CD8-positive, alpha-beta memory T cell (primary cell): Measurements from ENCODE around the gene ZNF697. TPM values are rescaled to one million over a fixed set of nuclear protein-coding genes. Genes with fewer than 3 reads are reported as not detected.
A peak's percentile ranks its signal among the peaks of the same experiment; 100 is the strongest.
"Not testable (repeated sequence)": the region's sequence is repeated elsewhere in the genome, so short reads cannot be mapped to it uniquely, and the experiment has no call there.

ENCODE experiments used
- CTCF ChIA-PET: fragments of 350-600 bp; sonication (Branson Sonifier 250); formaldehyde crosslinking; loops from one replicate; lab custom pipeline; 2021; ENCODE audit warnings: antibody characterized with exemption; lab: Charles Lee
- POLR2A ChIA-PET: fragments of 350-600 bp; sonication (Branson Sonifier 250); formaldehyde crosslinking; loops from one replicate; lab custom pipeline; 2021; ENCODE audit warnings: antibody characterized with exemption; lab: Charles Lee
- DNase-seq, 5 donors: peaks; one replicate each; pipeline versions ENCODE4 v3.0.0 to v3.0.0-alpha.2; 2020 to 2022; ENCODE audit warnings: mixed read lengths in 1 of 5
- H3K27ac ChIP-seq: one replicate; pipeline ENCODE4 v1.7.0; 2013; ENCODE audit warnings: low read depth, mild to moderate bottlenecking, low read length, moderate library complexity
- H3K27me3 ChIP-seq: 2 replicates; pipeline ENCODE4 v1.7.0; 2013; ENCODE audit warnings: low read length, mild to moderate bottlenecking; ENCODE audit not compliant: insufficient read depth, poor library complexity, severe bottlenecking
- H3K36me3 ChIP-seq: 2 replicates; pipeline ENCODE4 v1.7.0; 2013; ENCODE audit warnings: mild to moderate bottlenecking, low read length, moderate library complexity; ENCODE audit not compliant: insufficient read depth
- H3K4me1 ChIP-seq: 2 replicates; pipeline ENCODE4 v1.7.0; 2013; ENCODE audit warnings: mild to moderate bottlenecking, low read length, moderate library complexity; ENCODE audit not compliant: insufficient read depth
- H3K4me3 ChIP-seq: 2 replicates; pipeline ENCODE4 v1.7.0; 2013; ENCODE audit warnings: mild to moderate bottlenecking, low read length
- H3K9me3 ChIP-seq: 2 replicates; pipeline ENCODE4 v1.7.0; 2013; ENCODE audit warnings: mild to moderate bottlenecking, low read length
- H3K27ac Mint-ChIP-seq, 8 donors: one replicate each; pipeline ENCODE4 v1.8.0; 2020 to 2021; ENCODE audit warnings: mixed read lengths in 8 of 8, mild to moderate bottlenecking in 6 of 8, inconsistent platforms in 3 of 8, moderate library complexity in 3 of 8
- H3K27me3 Mint-ChIP-seq, 2 donors: one replicate each; pipeline ENCODE4 v1.8.0; 2020 to 2021; ENCODE audit warnings: mixed read lengths in 2 of 2, mild to moderate bottlenecking in 1 of 2, moderate library complexity in 1 of 2
- H3K36me3 Mint-ChIP-seq, 3 donors: one replicate each; pipeline ENCODE4 v1.8.0; 2020 to 2021; ENCODE audit warnings: mixed read lengths in 3 of 3, inconsistent platforms in 1 of 3, mild to moderate bottlenecking in 1 of 3
- H3K4me1 Mint-ChIP-seq, 3 donors: one replicate each; pipeline ENCODE4 v1.8.0; 2020 to 2021; ENCODE audit warnings: mixed read lengths in 3 of 3, inconsistent platforms in 1 of 3, mild to moderate bottlenecking in 1 of 3
- H3K4me3 Mint-ChIP-seq, 7 donors: one replicate each; pipeline ENCODE4 v1.8.0; 2020 to 2021; ENCODE audit warnings: mixed read lengths in 7 of 7, mild to moderate bottlenecking in 6 of 7, moderate library complexity in 4 of 7, inconsistent platforms in 2 of 7
- H3K9me3 Mint-ChIP-seq, 5 donors: one replicate each; pipeline ENCODE4 v1.8.0; 2020 to 2022; ENCODE audit warnings: mixed read lengths in 5 of 5, mild to moderate bottlenecking in 3 of 5, moderate library complexity in 2 of 5, inconsistent platforms in 1 of 5
- polyA plus RNA-seq: library from polyadenylated mRNA; unstranded; fragments of 300-500 nt; fragmentation: Illumina TruSeq; gene quantifications from one replicate; pipeline ENCODE4 v1.2.3, GENCODE V29; 2021
- total RNA-seq, 2 experiments: library from RNA; stranded (reverse); gene quantifications; one replicate each; pipeline ENCODE4 v1.2.3, GENCODE V29; 2021

Gene ZNF697
- total and polyA plus RNA-seq, 3 experiments from 2014 or later: 0.72 to 0.78 TPM; not detected in 1

- H3K4me1 Mint-ChIP-seq, H3K27ac ChIP-seq, CTCF ChIA-PET, H3K36me3 ChIP-seq, H3K4me1 ChIP-seq, H3K9me3 Mint-ChIP-seq, H3K27me3 Mint-ChIP-seq, H3K27me3 ChIP-seq, H3K36me3 Mint-ChIP-seq, DNase-seq, POLR2A ChIA-PET, H3K27ac Mint-ChIP-seq, H3K4me3 Mint-ChIP-seq, H3K9me3 ChIP-seq, H3K4me3 ChIP-seq: not testable (repeated sequence)
Measured at GRCh38 chr1:119615100-119615499, 33.0 kb downstream of the ZNF697 start.

DNA sequence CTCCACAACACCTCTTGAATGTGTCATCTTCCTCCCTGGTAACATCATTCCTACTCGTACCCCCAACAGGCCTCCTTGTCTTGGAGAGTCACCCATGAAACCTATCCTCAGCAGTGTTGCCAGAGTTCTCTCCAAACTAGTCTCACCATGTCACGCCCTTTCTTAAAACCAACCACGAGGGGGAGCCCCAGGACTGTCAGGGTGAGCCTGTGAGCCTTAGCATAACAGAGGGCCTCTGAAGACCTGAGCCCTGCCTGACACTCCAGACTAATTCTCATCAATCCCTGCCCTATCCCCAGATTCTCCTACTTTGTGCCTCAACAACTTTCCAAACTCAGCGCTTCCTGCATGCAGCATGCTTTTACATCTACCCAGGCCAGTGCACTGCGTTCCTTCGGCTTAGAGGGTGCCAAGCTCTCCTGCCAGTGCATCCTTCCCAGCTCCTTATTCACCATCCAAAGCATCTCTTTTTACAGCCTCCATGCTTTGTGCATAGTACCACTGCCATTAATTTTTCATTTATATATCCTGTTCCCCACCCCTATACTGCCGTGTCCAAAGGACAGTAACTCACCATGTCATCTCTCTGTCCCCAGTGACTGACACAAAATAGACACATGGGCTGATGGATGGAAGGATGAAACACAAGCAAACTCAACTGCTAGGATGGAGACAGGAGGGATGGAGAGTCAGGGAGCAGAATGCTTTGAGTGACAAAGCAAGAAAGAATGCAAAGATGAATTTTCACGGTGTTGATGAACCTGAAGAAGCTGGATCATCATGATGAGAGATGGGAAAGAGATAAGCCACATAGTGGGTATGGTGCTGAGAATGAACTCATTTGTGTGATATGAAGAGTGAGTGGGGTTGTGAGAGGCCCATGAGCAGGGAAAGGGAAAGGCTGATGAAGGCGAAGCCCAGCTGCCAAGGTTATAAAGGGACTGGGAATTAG lies 34.0 kb downstream of the ZNF697 start:
- H3K9me3 Mint-ChIP-seq: no peaks in the 10 kb centered on the region
- CTCF ChIA-PET: interaction anchor here (0.6 to 1.0 kb wide), 2 partner anchors 8 to 73 kb away, joined by 3 read pairs; no protein-coding TSS in a partner anchor

GRCh38 chr1:119611701-119612113 lies 36.4 kb downstream of the ZNF697 start:
- POLR2A ChIA-PET: no interaction called here
- Mint-ChIP-seq H3K4me1 (no peaks in the 10 kb centered on the region), H3K27me3 (peaks cover 3 to 18% of the 10 kb centered on the region in 2 donors), H3K36me3 (no peaks in the 10 kb centered on the region), H3K27ac (no peak overlapping the region), H3K4me3 (no peak overlapping the region), H3K9me3 (peaks cover 0 to 4% (median 0%) of the 10 kb centered on the region in 5 donors)
- no peaks in the 10 kb centered on the region for H3K36me3 ChIP-seq
- CTCF ChIA-PET: no interaction called here
- peak in 3 of 5 donors; percentile 15 to 53 (median 21) for DNase-seq
- no peaks in the 10 kb centered on the region for H3K4me1 ChIP-seq
- H3K9me3 ChIP-seq: no peaks in the 10 kb centered on the region
- H3K4me3 ChIP-seq: no peak overlapping the region
- no peaks in the 10 kb centered on the region for H3K27me3 ChIP-seq
- H3K27ac ChIP-seq: no peak overlapping the region

More for the DNA sequence above, 34.0 kb downstream of the ZNF697 start:
- Histone ChIP-seq H3K27ac (no peak overlapping the region), H3K27me3 (no peaks in the 10 kb centered on the region), H3K4me1 (no peaks in the 10 kb centered on the region), H3K36me3 (no peaks in the 10 kb centered on the region), H3K9me3 (no peaks in the 10 kb centered on the region), H3K4me3 (no peak overlapping the region)
- H3K4me1 Mint-ChIP-seq: no peaks in the 10 kb centered on the region
- peak; percentile 4 to 48 (median 10) for DNase-seq
- POLR2A ChIA-PET: no interaction called here
- H3K4me3 Mint-ChIP-seq: no peak overlapping the region
- peaks cover 0 to 14% of the 10 kb centered on the region in 2 donors for H3K27me3 Mint-ChIP-seq
- no peaks in the 10 kb centered on the region for H3K36me3 Mint-ChIP-seq
- H3K27ac Mint-ChIP-seq: no peak overlapping the region

DNA sequence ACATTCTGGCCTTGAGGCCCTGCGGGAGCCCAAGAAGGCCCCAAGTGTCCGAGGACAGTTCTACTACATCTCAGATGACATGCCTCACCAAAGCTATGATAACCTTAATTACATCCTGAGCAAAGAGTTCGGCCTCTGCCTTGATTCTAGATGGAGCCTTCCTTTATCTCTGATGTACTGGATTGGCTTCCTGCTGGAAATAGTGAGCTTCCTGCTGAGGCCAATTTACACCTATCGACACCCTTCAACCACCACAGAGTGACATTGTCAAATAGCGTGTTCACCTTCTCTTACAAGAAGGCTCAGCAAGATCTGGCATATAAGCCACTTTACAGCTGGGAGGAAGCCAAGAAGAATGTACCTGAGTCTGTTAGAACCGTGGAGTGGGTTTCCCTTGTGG lies 39.2 kb downstream of the ZNF697 start:
- H3K4me3 ChIP-seq, H3K27ac ChIP-seq, H3K9me3 Mint-ChIP-seq, H3K4me1 ChIP-seq, H3K4me1 Mint-ChIP-seq, POLR2A ChIA-PET, H3K27me3 ChIP-seq, DNase-seq, H3K36me3 Mint-ChIP-seq, H3K36me3 ChIP-seq, H3K27ac Mint-ChIP-seq, H3K4me3 Mint-ChIP-seq, H3K9me3 ChIP-seq: not testable (repeated sequence)
- CTCF ChIA-PET: interaction anchor here (1.1 kb wide), 1 partner anchor 10 kb away, joined by 3 read pairs; no protein-coding TSS in a partner anchor
- H3K27me3 Mint-ChIP-seq: peaks cover 3 to 26% of the 10 kb centered on the region in 2 donors

DNA sequence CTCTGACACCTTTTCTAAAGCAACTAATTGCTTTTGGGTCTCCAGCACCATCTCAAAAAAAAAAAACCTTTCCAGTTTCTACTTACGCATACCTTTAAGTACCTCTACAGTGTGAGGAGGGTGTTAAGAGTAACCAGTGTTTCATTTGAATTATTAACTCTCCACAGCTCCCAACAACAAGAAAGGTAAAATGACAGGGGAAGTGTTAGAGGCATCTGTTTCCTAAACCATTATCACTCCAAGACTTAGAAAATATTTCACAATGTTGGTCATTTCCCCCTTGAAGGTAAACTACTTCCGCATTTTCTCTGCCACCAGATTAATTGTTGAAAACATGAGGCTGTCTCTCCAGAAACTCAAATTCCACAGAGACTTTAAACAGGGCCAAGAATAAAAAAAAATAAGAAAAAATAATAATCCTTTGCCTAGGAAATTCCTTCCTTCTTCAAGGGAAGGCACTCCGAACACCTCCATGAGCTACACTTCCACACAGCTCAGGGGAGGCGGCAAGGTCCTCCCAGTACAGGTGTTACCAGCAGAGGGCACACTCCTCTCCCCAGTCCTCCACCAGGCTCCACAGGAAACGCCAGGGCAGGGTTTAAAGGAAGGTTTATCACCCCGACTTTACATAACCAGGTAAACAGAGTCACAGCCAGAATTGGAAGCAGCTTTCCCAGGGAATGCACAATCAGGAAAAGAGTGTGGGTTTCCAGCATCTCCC lies 40.8 kb downstream of the ZNF697 start:
- DNase-seq, H3K4me3 Mint-ChIP-seq, H3K27me3 ChIP-seq, H3K9me3 ChIP-seq, H3K27ac ChIP-seq, H3K4me1 ChIP-seq, H3K36me3 Mint-ChIP-seq, CTCF ChIA-PET, H3K4me1 Mint-ChIP-seq, H3K4me3 ChIP-seq, H3K36me3 ChIP-seq, POLR2A ChIA-PET, H3K9me3 Mint-ChIP-seq, H3K27ac Mint-ChIP-seq: not testable (repeated sequence)
- peaks cover 3 to 32% of the 10 kb centered on the region in 2 donors for H3K27me3 Mint-ChIP-seq

DNA sequence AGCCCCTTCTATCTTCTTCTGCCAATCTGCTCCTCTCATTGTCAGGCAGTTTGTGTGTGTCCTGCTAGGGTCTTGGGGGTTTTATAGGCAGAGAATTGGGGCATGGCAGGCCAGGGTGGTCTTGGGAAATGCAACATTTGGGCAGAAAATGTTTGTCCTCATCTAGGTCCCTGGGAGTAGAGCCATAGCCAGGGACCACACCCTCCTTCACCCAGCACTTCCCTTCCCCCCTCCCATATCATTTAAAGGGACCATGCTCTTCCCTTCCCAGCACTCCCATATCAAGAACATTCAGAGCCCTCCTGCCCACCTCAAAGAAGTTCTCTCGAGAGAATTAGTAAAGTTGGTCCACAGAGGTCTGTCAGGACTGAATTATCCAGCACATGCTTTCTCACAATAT lies 41.7 kb downstream of the ZNF697 start:
- Histone ChIP-seq H3K27ac (no peak overlapping the region), H3K36me3 (no peaks in the 10 kb centered on the region), H3K4me1 (no peaks in the 10 kb centered on the region), H3K4me3 (no peak overlapping the region), H3K9me3 (no peaks in the 10 kb centered on the region), H3K27me3 (no peaks in the 10 kb centered on the region)
- peak overlapping the region in 1 of 8 donors; percentile 77 for H3K27ac Mint-ChIP-seq
- peaks cover 3 to 33% of the 10 kb centered on the region in 2 donors for H3K27me3 Mint-ChIP-seq
- no peak overlapping the region for H3K4me3 Mint-ChIP-seq
- H3K9me3 Mint-ChIP-seq: peaks cover 0 to 7% (median 0%) of the 10 kb centered on the region in 5 donors
- no peaks in the 10 kb centered on the region for H3K4me1 Mint-ChIP-seq
- ChIA-PET CTCF (no interaction called here), POLR2A (no interaction called here)
- H3K36me3 Mint-ChIP-seq: no peaks in the 10 kb centered on the region
- DNase-seq: no peak

DNA sequence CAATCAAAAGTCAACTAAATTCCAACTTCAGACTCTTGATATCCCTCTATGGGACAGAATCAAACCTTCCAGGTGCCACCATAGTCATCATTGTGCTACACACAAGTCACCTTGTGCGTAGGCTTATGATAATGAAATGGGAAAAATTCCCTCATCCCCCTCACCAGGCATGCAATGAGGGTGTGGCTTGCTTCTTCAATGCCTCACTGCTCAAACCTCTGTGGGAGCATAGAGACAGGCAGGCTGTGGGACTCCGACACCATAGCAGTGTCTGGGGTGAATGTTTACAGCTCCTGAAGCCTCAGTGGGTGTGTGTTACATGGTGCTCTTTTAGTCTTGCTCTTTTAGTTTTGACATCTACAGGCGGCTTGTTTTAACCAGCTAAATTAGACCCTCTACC lies 42.4 kb downstream of the ZNF697 start:
- Histone ChIP-seq H3K27me3 (no peaks in the 10 kb centered on the region), H3K9me3 (no peaks in the 10 kb centered on the region), H3K27ac (no peak overlapping the region), H3K4me1 (no peaks in the 10 kb centered on the region), H3K4me3 (no peak overlapping the region), H3K36me3 (no peaks in the 10 kb centered on the region)
- Mint-ChIP-seq H3K27ac (no peak overlapping the region), H3K36me3 (no peaks in the 10 kb centered on the region), H3K9me3 (peaks cover 0 to 7% (median 0%) of the 10 kb centered on the region in 5 donors), H3K4me3 (no peak overlapping the region), H3K4me1 (no peaks in the 10 kb centered on the region), H3K27me3 (peaks cover 3 to 29% of the 10 kb centered on the region in 2 donors)
- ChIA-PET POLR2A (interaction anchor here (0.6 kb wide), 1 partner anchor 12 kb away, joined by 3 read pairs; no protein-coding TSS in a partner anchor), CTCF (no interaction called here)
- no peak for DNase-seq

GRCh38 chr1:119605080-119605479 lies 43.0 kb downstream of the ZNF697 start:
- H3K4me1 ChIP-seq, H3K9me3 Mint-ChIP-seq, CTCF ChIA-PET, DNase-seq, H3K27ac ChIP-seq, H3K4me3 Mint-ChIP-seq, H3K36me3 Mint-ChIP-seq, H3K36me3 ChIP-seq, H3K4me1 Mint-ChIP-seq, H3K27ac Mint-ChIP-seq, H3K9me3 ChIP-seq, H3K27me3 ChIP-seq, H3K4me3 ChIP-seq: not testable (repeated sequence)
- POLR2A ChIA-PET: interaction anchor here (0.6 kb wide), 1 partner anchor 11 kb away, joined by 3 read pairs; no protein-coding TSS in a partner anchor
- peaks cover 3 to 30% of the 10 kb centered on the region in 2 donors for H3K27me3 Mint-ChIP-seq
